ENCODE results near the gene ARHGEF28.

DNA sequence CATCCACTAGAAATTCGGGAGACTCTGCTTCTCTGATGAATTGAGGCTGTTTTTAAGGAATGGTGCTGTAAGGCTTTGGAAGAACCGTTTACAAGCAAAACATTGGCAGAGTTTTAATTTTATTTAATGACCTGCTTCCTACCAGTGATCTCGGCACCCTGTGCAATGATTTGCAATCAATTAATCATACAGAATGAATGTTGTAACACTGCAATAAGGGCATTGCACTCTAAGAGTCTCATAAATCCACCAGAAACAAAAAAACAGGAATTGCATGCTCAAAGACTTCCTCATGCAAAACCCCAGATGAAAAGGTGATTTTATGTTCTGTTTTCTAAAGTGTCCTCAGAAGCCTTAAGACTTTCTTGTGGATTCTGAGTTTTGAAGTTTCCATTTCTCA lies 295.7 kb downstream of the ARHGEF28 start:
- TF ChIP-seq, protein P1, sequence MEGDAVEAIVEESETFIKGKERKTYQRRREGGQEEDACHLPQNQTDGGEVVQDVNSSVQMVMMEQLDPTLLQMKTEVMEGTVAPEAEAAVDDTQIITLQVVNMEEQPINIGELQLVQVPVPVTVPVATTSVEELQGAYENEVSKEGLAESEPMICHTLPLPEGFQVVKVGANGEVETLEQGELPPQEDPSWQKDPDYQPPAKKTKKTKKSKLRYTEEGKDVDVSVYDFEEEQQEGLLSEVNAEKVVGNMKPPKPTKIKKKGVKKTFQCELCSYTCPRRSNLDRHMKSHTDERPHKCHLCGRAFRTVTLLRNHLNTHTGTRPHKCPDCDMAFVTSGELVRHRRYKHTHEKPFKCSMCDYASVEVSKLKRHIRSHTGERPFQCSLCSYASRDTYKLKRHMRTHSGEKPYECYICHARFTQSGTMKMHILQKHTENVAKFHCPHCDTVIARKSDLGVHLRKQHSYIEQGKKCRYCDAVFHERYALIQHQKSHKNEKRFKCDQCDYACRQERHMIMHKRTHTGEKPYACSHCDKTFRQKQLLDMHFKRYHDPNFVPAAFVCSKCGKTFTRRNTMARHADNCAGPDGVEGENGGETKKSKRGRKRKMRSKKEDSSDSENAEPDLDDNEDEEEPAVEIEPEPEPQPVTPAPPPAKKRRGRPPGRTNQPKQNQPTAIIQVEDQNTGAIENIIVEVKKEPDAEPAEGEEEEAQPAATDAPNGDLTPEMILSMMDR (IDR thresholded peaks at IDR 0.05), result no peak
- no peak for TF ChIP-seq EZH2 (IDR thresholded peaks at IDR 0.05; ENCODE audit: borderline replicate concordance, insufficient read depth, low read depth, low read length, poor library complexity, severe bottlenecking)

Data from B cell (primary cell).